ENCODE data around the gene IFI27L2. TPM values are rescaled to one million over a fixed set of nuclear protein-coding genes. Genes with fewer than 3 reads are reported as not detected.

IFI27L2 gene
- total RNA-seq, 4 donors from 2014 or later = 26.5 to 91.1 (median 63.9) TPM

DNA sequence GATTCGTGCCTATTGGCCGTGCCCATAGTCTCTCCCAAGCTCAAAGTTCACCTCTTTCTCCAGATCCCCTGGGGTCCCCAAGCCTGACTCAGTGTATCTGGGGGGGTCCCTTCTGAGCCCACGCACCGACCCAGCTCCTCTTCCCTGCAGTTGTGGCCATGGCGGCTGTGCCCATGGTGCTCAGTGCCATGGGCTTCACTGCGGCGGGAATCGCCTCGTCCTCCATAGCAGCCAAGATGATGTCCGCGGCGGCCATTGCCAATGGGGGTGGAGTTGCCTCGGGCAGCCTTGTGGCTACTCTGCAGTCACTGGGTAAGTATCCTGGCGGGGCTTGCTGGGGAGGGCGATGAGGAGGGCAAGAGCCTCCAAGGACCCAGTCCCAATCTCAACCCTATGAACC, 13.8 kb downstream of the IFI27L2 start:
- Histone ChIP-seq H3K4me3 (no peak overlapping the region), H3K27ac (peak overlapping the region in 1 of 4 donors; percentile 41), H3K27me3 (no peaks in the 10 kb centered on the region), H3K4me1 (peaks cover 0 to 30% (median 3%) of the 10 kb centered on the region in 4 donors), H3K36me3 (no peaks in the 10 kb centered on the region), H3K9me3 (peaks cover 0 to 13% (median 4%) of the 10 kb centered on the region in 4 donors)
- TF ChIP-seq, protein P1, sequence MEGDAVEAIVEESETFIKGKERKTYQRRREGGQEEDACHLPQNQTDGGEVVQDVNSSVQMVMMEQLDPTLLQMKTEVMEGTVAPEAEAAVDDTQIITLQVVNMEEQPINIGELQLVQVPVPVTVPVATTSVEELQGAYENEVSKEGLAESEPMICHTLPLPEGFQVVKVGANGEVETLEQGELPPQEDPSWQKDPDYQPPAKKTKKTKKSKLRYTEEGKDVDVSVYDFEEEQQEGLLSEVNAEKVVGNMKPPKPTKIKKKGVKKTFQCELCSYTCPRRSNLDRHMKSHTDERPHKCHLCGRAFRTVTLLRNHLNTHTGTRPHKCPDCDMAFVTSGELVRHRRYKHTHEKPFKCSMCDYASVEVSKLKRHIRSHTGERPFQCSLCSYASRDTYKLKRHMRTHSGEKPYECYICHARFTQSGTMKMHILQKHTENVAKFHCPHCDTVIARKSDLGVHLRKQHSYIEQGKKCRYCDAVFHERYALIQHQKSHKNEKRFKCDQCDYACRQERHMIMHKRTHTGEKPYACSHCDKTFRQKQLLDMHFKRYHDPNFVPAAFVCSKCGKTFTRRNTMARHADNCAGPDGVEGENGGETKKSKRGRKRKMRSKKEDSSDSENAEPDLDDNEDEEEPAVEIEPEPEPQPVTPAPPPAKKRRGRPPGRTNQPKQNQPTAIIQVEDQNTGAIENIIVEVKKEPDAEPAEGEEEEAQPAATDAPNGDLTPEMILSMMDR (IDR thresholded peaks at IDR 0.05) = no peak
- no peak for TF ChIP-seq POLR2A (IDR thresholded peaks at IDR 0.05)
- peak in 1 of 3 donors; percentile 33 for DNase-seq

GRCh38 chr14:94115058-94115591, 14.3 kb downstream of the IFI27L2 start:
- Histone ChIP-seq H3K4me1 (peaks cover 0 to 31% (median 3%) of the 10 kb centered on the region in 4 donors), H3K27ac (peak overlapping the region in 2 of 4 donors; percentile 41 to 47), H3K9me3 (peaks cover 0 to 12% (median 4%) of the 10 kb centered on the region in 4 donors), H3K27me3 (no peaks in the 10 kb centered on the region), H3K36me3 (no peaks in the 10 kb centered on the region), H3K4me3 (no peak overlapping the region)
- TF ChIP-seq, protein P1 (IDR thresholded peaks at IDR 0.05) = no peak
- TF ChIP-seq POLR2A (IDR thresholded peaks at IDR 0.05) = no peak
- peak in 1 of 3 donors; percentile 59 for DNase-seq

GRCh38 chr14:94114589-94115057, 14.8 kb downstream of the IFI27L2 start:
- Histone ChIP-seq H3K27ac (peak overlapping the region in 2 of 4 donors; percentile 41 to 47), H3K27me3 (no peaks in the 10 kb centered on the region), H3K36me3 (no peaks in the 10 kb centered on the region), H3K9me3 (peaks cover 0 to 8% (median 3%) of the 10 kb centered on the region in 4 donors), H3K4me1 (peaks cover 0 to 36% (median 3%) of the 10 kb centered on the region in 4 donors), H3K4me3 (no peak overlapping the region)
- no peak for DNase-seq
- no peak for TF ChIP-seq POLR2A (IDR thresholded peaks at IDR 0.05)
- TF ChIP-seq, protein P1 (IDR thresholded peaks at IDR 0.05) = no peak

GRCh38 chr14:94113908-94114588, 15.4 kb downstream of the IFI27L2 start:
- H3K4me1 ChIP-seq = peaks cover 0 to 37% (median 3%) of the 10 kb centered on the region in 4 donors
- peak overlapping the region in 3 of 4 donors; percentile 17 to 47 (median 41) for H3K27ac ChIP-seq
- no peaks in the 10 kb centered on the region for H3K36me3 ChIP-seq
- peak in 1 of 3 donors; percentile 27 for DNase-seq
- TF ChIP-seq, protein P1 (IDR thresholded peaks at IDR 0.05) = no peak
- no peak for TF ChIP-seq POLR2A (IDR thresholded peaks at IDR 0.05)
- peaks cover 0 to 2% (median under 1%) of the 10 kb centered on the region in 4 donors for H3K9me3 ChIP-seq
- H3K27me3 ChIP-seq = no peaks in the 10 kb centered on the region
- no peak overlapping the region for H3K4me3 ChIP-seq

GRCh38 chr14:94113490-94113889, 15.9 kb downstream of the IFI27L2 start:
- no peak overlapping the region for H3K4me3 ChIP-seq
- no peaks in the 10 kb centered on the region for H3K9me3 ChIP-seq
- H3K27me3 ChIP-seq = no peaks in the 10 kb centered on the region
- H3K27ac ChIP-seq = peak overlapping the region in 3 of 4 donors; percentile 17 to 47 (median 41)
- peak in 1 of 3 donors; percentile 68 for DNase-seq
- H3K4me1 ChIP-seq = peaks cover 0 to 37% (median 3%) of the 10 kb centered on the region in 4 donors
- H3K36me3 ChIP-seq = no peaks in the 10 kb centered on the region
- no peak for TF ChIP-seq POLR2A (IDR thresholded peaks at IDR 0.05)
- TF ChIP-seq, protein P1 (IDR thresholded peaks at IDR 0.05) = no peak
